Measurements from ENCODE around the gene CCN6.

The CCN6 gene

DNA sequence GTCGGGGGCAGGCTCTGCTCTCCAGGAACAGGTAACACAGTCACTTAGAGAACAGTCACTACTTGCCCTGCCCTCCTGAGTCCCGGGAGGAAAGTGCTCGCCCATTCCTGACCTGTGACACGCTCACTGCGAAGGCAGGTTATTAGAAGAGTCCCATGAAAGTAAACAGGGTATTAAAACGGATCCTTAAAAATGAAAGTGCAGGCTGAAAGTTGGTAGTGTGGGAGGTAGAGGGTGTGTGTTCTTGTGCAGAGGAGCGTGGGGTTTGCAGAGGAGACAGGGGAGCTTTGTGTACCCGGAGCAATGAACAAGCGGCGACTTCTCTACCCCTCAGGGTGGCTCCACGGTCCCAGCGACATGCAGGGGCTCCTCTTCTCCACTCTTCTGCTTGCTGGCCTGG, at the start of gene CCN6:
Gene CCN6 (plus strand): TSS at position 104 of the 400 bp plus-strand sequence. CDS start 254 bp downstream, at position 358.
- no peak for DNase-seq (ENCODE audit: low read depth in 2 of 2)

DNA sequence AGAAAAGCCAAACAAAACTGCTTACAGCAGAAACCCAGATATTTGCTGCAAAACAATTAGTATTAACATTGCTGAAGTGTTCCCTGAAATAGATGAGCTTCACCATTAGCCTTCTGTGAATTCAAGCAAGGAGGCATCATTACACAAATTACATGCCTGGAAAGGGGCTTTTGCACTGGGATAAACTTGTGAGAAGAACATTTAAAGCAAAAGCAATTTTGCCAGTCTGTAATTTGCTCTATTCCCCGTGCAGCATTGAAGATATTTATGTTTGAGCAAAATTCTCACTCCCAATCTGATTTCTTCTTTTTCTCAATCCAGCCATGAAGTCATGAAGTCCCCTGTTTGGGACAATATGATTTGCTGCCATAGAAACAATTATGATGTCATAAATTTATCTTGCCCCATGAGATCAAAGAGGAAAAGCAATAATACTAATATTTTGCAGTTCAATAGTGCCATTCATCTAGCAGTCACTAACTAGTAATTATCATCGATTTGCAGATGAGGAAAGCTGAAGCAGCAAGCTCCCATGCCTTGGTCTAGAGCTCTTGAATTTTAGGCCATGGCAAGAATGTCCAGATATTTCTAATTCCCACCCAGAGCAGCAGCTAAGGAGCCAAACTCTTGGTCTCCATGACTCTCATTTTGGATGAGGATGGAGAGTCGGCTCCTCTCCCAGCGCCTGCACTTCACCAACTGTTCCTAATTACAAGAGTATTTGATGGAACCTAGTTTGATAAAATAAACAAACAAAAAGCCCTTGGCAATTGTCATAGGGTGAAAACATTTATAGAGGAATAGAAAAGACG, 49.5 kb upstream of the CCN6 start:
- no peak for DNase-seq (ENCODE audit: low read depth in 2 of 2)

DNA sequence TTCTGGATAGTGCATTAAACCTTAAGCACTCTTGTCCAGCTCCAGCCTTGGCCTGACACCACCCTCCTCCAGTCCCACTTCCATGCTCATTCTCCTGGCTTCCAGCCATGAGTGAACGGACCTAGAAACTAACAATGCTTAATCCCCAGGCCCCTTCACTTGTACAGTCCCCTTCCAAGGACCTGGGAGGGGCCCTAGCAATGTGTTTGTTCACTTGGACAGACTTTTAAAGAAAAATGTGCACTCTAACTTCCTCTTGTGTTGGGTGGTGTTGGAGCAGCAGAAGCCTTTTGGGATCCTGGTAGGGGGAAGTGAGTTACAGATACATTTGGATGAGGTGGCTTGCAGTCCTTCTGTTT, 48.9 kb upstream of the CCN6 start:
- no peak for DNase-seq (ENCODE audit: low read depth in 2 of 2)

DNA sequence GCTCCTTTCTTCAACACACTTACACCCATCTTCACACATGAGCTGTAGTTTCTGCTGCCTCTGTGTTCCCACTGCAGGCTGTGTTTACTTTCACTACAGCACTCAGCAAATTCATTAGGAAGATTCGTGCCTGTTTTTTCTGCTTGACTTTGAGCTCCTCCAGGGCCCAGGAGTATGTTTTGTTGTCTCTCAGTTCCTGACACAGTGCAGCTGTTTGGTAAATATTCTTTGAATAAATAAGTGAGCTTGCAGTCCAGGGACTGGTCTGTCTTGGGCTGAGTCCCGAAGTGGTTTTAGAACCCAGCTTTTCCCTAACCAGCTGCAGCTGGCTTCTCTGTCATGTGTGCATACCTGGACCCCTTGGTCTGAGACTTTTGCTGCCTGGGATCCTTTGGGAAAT, 46.6 kb upstream of the CCN6 start:
- DNase-seq (ENCODE audit: low read depth in 2 of 2), result no peak

DNA sequence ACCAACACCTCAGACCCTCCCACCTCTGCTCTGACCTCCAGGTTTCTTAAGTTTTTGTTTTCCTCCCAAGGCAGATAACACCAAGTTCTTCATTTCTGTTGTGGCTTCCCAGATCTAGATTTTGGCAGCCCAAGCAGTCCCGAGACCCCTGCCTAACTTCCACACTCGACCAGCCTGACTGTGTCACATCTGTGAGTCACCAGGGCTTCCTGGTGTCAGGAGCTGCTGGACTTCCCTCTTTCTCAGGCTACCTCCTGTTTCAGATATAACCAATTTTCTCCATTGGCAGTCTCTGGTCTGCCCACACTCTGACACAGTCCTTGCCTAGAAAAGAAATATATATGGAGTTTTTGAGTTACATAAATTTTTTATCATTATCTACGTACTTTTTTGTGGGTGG, 46.1 kb upstream of the CCN6 start:
- no peak for DNase-seq (ENCODE audit: low read depth in 2 of 2)

DNA sequence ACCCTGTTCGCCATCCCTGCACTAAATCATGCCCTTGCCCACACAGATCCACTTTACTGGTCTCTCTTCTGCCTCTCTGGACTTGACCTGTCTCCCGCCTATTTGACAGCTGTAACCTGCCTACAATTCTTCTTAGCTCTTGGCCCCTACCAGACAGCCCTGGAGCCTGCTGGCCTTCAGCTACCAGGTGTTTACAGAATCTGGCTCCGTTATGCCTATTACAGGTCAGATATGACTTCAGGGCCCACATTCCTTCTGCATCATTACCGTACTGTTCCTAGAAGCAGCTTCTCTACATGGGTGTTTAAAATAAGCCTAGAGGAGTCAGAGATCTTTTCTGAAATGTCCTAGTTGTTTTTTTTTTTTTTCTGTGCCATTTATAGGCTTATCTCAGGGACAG, 45.4 kb upstream of the CCN6 start:
- no peak for DNase-seq (ENCODE audit: low read depth in 2 of 2)

DNA sequence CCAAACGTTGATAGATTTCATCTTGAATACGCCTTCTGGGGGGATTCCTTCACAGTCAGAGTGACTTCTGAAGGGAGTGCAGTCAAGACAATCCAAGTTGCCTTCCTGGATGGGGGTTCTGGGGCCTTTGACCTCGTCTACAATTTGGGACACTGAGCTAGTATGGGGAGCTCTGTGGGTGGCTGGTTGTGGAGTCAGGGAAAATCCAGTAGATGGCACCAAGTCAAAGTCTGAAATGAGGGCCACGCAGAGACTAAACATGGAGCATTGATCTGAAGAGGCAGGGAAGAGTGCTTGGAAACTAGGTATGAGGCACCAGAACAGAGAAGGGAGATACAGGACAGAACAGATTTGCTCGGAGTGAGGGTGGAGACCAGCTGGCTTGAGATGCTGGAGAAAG, 43.6 kb upstream of the CCN6 start:
- no peak for DNase-seq (ENCODE audit: low read depth in 2 of 2)

DNA sequence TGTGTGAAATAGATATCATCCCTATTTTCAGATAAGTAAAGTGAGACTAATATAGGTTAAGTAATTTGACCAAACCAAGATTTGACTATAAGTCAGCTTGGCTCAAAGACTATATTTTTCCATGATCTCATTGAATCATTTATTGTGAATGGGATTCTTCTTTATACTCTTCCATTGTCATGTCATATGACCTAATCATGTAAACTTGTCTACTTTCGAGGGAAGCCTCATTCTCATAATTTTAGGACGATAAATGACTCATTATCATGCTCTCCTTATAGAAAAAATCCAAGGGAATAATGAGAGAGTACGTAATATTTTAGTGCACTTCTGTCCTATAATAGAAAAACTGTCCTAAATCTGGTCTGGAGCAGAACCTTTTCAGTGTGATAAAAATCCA, 40.9 kb upstream of the CCN6 start:
- no peak for DNase-seq (ENCODE audit: low read depth in 2 of 2)

DNA sequence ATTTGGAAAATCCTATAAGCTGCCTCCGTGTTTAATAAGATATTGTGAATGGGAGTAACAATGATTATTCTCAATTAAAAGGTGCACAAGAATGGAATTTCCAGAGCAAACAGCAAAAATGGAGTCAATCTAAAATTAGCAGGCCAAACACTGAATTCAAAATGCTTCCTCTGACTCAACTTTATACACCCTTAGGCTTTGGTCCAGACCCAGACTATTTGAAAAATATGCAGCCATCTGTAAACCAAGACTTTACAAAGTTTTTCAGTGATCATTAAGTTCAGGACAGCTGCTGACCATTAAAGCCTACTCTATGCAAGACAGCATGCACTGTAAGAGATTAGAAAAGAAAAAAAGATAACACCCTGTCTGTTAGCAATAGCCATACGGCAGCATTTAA, 39.4 kb upstream of the CCN6 start:
- no peak for DNase-seq (ENCODE audit: low read depth in 2 of 2)

DNA sequence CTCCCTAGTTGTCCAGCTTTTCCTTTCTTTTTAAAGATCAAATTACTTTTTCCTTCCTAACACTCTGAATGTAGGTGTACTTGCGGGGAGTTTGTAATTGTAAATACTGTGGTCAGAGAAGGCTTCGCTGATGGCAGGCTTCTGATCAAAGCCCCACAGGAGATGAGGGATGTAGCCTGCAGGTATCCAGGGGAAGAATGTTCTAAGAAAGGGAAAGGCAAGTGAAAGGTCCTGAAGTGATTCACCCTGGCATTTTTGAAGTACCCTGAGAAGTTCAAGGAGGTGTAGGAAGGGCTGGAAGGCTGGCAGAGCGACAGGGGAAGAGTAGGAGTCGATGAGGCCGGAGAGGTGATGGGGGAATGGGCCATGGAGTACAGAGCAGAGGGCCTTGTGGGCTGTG, 38.2 kb upstream of the CCN6 start:
- DNase-seq (ENCODE audit: low read depth in 2 of 2), result no peak

DNA sequence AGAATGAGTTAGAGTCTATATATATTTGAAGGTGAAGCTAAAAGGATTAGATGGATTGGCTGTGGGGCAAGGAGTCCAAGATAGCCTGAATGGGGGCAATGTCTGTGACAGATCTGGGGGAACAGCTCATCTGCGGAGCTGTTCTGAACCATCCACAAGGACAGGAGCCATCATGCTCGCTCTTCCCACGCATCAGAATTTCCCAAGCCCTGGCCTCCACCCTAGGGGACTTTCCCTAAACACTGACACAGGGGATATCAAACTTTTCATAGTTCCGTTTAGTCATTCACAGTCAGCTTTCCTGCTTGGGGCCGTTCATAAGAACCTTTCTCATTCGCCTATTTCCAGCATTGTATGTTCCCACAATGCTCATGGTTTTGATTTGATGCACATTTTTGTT, 37.6 kb upstream of the CCN6 start:
- DNase-seq (ENCODE audit: low read depth in 2 of 2), result peak; percentile 63 to 65

DNA sequence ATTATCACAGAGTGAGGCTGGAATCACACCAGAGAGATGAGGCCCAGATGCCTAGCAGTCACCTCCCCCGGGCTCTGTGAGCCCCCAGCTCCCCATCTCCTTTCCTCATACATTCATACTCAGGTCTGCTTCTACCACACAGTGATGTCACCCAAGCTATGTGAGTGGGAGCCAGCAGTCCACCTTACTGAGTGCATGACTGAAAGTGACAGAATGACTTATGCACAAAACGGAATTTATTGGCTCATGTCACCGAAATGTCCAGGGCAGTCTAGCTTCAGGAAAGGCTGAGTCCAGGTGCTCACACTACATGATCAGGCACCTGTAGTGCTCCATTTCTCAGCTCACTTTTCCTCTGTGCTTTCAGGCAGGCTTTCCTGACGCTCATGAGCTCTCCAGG, 36.7 kb upstream of the CCN6 start:
- peak in 1 of 2 donors; percentile 60 for DNase-seq (ENCODE audit: low read depth in 2 of 2)

DNA sequence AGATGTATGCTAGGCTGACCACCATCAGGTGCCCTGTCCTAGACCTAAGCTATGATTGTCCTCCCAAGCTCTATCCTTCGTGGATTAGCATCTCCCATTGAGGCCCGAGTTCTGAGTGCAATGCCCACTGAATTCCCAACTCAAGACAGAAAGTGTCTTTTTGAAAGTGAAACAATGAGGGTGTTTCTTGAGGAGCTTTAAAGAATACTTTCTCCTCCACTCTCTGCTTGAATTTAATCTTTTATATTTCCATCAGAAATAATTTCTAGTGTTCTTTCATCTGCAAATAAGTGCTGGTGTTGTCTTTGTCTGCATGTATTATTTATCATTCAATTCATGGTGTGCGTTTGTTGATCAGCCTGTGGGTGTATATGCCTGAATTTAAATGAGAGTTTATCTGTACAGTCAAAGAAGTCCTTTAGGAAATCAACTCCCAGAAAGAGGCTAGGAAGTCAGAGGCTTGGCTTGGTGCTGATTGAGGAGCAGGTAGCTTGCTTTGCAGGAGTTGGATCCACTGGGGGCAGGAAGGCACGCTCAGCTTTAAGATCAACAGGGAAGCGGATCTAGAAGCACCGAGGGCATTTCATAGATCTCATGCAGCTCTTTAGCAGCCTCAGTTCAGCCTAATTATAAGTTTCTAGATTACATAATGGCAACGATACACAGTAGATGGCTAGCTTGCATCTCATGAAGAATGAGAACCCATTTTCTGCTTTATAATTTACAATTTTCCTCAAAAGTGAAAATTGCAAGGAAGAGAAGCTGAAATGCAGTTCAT, 36.0 kb upstream of the CCN6 start:
- no peak for DNase-seq (ENCODE audit: low read depth in 2 of 2)

DNA sequence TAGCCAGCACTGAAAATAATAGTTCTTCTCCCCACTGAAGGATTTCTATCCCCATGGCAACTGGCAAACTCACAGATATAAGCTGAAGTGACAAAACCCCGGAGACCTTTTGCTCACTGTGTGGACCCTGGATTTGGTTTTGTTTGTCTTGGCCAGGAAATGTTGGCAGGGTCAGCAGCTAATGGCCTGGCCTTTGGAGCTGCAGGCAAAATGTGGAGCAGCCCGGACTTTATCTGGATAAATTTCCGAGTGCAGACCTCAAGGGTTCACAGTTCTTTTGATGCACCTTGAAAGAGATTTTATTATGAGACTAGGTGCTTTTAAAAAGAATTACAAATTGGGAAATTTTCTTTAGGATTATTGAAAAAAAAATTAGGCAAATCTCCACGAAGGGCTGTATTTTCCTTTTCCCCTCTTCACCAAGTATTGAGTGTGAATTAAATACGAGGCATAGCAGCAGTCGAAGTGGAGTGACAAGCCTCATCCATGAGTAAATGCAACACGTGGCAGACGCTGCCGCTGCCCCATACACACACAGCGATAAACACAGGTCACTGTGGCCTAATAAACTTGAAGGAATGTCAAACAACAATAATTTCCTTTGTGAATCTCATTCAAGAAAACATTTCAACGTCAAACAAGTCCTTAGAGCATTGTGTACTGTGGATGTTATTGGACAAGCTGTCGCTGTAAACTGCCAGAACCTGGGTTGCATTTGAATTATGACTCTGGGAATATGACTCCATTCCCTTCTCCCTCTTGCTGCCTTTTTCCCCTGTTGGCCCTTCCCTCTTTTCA, 35.1 kb upstream of the CCN6 start:
- DNase-seq (ENCODE audit: low read depth in 2 of 2), result no peak

DNA sequence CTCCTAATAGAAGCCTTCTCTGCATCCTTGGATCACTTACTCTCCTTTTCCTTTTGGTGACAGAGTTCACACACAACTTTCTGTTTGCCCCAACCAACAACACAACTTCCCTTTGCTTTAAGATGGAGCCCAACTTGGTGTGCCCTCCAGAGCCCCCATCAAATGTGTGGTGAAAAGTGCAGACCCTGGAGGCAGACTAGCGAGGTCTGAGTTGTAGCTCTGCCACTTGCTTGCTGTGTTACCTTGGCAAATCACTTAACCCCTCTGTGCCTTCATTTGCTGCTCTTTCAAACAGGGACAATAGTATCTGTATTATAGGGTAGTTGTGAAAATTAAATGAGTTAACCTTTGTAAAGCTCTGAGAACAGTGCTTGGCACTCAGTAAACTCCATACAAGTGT, 34.3 kb upstream of the CCN6 start:
- no peak for DNase-seq (ENCODE audit: low read depth in 2 of 2)

DNA sequence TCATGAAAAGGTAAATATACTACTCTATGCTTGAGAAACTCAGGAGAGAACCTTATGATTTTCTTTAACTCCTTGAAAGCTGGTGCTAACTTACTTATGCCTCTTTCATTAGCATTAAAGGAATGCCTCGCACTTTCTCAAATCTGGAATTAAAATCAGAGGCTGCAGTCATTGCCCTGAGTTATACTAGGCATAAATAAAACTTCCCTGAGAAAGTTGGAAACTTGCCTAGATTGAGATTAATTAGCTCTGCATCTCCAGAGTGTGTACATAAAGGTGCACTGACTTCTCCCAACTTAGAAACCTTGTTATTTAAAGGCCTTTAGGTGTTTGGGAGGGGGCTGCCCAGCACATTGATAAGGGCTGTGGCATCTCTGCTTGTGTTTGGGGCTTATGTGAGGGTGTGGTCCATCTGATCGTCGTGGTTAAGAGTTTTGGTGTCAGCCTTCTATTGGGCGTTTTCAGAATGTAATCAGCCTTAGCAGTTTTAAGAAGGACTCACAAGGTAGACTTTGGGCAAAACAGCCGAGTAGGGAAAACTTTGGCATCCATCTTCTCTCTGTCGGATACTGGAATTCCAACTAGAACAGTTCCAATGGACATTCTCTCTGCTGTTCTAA, 32.1 kb upstream of the CCN6 start:
- DNase-seq (ENCODE audit: low read depth in 2 of 2), result no peak

DNA sequence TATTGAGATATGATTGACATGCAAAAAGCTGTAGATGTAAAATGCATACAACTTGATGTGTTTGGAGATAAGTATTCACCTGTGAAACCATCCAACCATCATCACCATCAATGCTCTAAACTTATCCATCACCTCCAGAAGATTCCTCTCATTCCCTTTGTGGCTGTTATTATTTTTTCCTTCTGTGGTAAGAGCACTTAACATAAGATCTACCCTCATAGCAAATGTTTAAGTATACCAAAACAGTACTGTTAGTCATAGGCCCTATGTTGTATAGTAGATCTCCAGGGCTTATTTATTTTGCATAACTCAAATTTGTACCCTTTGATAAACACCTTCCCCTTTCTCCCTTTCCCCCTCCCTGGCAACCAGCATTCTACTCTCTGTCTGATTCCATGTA, 31.2 kb upstream of the CCN6 start:
- DNase-seq (ENCODE audit: low read depth in 2 of 2), result no peak

DNA sequence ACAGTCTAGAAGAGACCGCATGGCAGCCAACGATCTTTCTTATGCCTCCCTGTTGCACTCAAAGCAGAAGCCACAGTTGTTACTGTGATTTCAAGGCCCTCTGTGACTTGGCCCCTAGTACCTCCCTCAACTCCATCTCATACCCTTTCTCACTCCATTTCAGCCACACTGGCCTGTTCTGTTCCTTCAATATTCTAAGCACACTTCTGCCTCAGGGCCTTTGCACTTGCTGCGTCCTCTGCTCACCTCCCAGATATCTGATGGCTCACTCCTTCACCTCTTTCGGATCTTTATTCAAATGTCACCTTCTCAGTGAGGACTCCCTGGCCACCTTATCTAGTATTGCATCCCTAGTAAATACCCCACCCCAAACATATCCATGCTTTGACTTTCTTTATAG, 29.4 kb upstream of the CCN6 start:
- no peak for DNase-seq (ENCODE audit: low read depth in 2 of 2)

DNA sequence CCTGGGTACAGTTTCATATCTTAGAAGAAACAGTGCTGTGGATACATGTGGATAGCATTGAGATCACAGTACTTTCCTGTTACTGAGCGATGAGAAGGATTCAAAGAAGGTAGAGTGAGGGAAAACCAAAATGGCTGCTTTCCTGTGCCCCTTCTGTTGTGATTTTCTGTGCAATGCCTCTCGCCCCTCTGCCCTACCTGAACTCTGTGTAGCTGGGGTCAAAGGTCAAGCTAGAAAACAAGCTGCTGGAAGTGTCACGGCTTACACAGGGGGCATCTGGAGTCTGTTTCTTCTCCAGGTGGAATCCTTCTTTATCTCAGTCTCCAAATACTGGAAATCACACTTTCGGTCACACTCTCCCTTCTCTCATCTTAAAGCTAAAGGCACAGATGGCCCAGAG, 27.0 kb upstream of the CCN6 start:
- no peak for DNase-seq (ENCODE audit: low read depth in 2 of 2)

DNA sequence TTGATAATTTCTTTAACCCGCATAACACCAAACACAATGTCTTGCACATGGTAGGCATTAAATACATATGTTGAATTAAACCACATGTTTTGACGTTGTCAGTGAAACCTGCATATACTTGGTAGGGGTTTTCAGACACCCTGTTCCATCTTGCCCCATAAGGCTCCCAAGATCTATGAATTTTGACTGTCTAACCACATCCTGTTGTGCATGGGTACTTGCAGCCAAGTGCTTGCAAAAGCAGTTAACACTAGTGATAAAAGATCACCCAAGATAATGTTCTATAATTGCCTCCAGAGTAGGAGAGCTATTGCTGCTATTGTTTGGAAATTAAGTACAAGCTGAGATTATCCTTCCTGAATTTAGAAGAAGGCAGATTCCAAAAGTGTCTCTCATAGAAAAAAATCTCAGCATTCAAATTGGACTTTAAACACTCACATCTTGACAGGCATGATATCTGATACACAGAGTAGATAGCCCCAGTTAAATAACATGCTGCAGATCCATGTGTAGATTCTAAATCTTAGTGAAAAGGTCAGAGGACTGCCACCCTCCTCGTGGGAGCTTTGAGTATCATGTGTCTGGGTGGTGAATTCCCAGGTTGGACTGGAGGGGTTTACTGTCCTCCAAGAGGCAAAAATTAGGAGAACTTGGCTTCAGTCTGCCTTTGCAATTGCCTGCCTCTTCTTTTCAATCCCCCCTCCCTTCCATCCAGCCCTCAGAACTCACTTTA, 25.8 kb upstream of the CCN6 start:
- DNase-seq (ENCODE audit: low read depth in 2 of 2), result no peak

DNA sequence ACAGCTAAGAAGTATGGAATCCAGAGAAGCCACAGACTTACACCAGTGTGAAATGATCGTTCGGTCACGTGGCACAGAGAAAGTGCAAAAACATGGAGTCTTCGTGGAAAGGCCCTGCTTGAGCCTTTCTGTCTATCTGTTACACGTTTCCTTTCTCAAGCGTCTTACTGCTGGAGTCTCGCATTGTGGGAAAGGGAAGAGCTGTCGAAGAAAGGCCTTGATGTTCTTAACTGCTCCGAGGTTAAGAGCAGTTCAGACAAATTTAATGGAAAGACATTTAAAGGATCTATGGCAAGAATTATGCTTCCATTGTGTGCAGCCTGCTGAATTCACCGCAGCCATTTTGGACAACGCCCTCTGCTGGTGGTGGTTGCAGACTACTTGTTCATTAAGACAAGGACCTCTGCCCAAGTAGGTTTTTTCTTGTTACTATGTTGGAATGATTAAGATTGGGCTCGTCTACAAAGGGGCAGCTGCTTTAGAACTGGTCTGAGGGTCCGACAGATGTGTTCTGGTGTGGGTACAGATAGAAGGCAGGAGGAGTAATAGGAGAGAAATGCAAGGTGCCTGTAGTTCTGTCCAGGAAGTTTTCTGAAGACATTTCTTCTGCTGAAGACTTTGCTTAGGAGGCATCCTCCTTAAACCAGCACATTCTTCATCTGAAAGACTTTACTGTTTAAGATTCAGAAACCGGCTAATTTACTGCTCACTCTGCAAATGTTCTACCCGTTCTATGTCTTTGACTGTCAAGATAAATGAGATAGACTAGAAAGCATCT, 24.7 kb upstream of the CCN6 start:
- peak; percentile 47 to 53 for DNase-seq (ENCODE audit: low read depth in 2 of 2)
